Stimulated activated naive CD8-positive, alpha-beta T cell treated with anti-CD3 and anti-CD28 coated beads, Interleukin-15, amount 100 ng/mL, for 72 hours (primary cell): ENCODE measurements around the gene TUB.

Experiments used
- ATAC-seq: fragments of 150-1000 bp; cut with Tn5 transposase; 2 replicates; pipeline ENCODE4 v1.10.0; 2021; ENCODE audit warnings: mild to moderate bottlenecking, moderate library complexity
- DNase-seq, 2 donors: peaks; one replicate each; pipeline ENCODE4 v3.0.0; 2021 to 2022
- H3K27ac Mint-ChIP-seq, 2 donors: one replicate each; pipeline ENCODE4 v1.8.0; 2022; ENCODE audit warnings: mild to moderate bottlenecking in 2 of 2, mixed read lengths in 2 of 2, moderate library complexity in 2 of 2
- H3K27me3 Mint-ChIP-seq: one replicate; pipeline ENCODE4 v1.8.0; 2022; ENCODE audit warnings: mixed read lengths
- H3K4me1 Mint-ChIP-seq: one replicate; pipeline ENCODE4 v1.8.0; 2022; ENCODE audit warnings: mild to moderate bottlenecking, mixed read lengths
- H3K4me3 Mint-ChIP-seq, 2 donors: one replicate each; pipeline ENCODE4 v1.8.0; 2022; ENCODE audit warnings: mild to moderate bottlenecking in 2 of 2, mixed read lengths in 2 of 2, moderate library complexity in 1 of 2
- H3K9me3 Mint-ChIP-seq, 2 donors: one replicate each; pipeline ENCODE4 v1.8.0; 2022; ENCODE audit warnings: mixed read lengths in 2 of 2

Gene TUB

DNA sequence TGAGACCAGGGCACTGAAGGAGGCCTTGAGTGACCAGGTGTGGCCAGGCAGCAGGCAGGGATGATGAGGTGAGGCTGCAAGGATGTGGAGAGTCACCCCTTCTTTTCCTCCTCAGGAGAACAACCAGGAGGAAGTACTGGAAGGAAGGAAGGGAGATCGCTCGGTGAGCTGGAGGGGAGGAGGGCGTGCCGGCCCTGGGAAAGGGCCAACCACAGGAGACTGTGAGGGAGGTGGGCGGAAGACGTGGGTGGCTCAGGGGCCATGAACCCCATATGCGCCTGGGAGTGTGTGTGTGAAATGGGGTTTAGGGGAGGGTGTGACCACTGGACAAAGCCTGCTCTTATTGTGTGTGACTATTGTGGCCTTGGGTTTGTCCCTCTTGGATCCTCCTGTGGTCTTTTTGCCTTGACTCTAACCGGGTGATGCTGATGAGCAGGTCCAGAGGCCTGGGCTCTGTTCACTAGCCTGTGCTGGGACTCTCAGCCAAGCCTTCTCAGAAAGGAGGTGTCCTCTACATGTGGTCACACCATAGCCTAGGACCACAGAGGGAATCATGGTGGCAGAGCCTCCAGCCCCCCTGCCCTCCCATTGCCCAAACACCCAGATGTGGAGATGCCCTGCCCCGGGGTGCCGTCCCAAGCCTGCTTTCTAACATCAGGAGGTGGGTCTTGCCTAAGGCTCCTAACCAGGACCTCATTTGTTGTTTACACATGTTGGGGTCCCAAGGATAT lies 41.3 kb upstream of the TUB start:
- Mint-ChIP-seq H3K4me3 (no peak overlapping the region), H3K4me1 (no peaks in the 10 kb centered on the region), H3K27me3 (peaks cover 19% of the 10 kb centered on the region), H3K9me3 (no peaks in the 10 kb centered on the region), H3K27ac (peak overlapping the region in 1 of 2 donors; percentile 38)
- DNase-seq (no peak), ATAC-seq (peak; percentile 27)

- no peaks in the 10 kb centered on the region for H3K4me1 Mint-ChIP-seq
- H3K27ac Mint-ChIP-seq, result no peak overlapping the region
- H3K27me3 Mint-ChIP-seq, result peaks cover 25% of the 10 kb centered on the region
- H3K4me3 Mint-ChIP-seq, result no peak overlapping the region
- DNase-seq (no peak), ATAC-seq (no peak)
- H3K9me3 Mint-ChIP-seq, result no peaks in the 10 kb centered on the region
Measured at GRCh38 chr11:8040261-8040920, 40.6 kb upstream of the TUB start.

GRCh38 chr11:8040921-8041285 lies 40.1 kb upstream of the TUB start:
- ATAC-seq, result no peak
- no peaks in the 10 kb centered on the region for H3K9me3 Mint-ChIP-seq
- peaks cover 30% of the 10 kb centered on the region for H3K27me3 Mint-ChIP-seq
- no peak overlapping the region for H3K27ac Mint-ChIP-seq
- H3K4me3 Mint-ChIP-seq, result no peak overlapping the region
- DNase-seq, result no peak
- H3K4me1 Mint-ChIP-seq, result no peaks in the 10 kb centered on the region

GRCh38 chr11:8041576-8041975 lies 39.4 kb upstream of the TUB start:
- Mint-ChIP-seq H3K4me3 (no peak overlapping the region), H3K27ac (no peak overlapping the region), H3K9me3 (no peaks in the 10 kb centered on the region), H3K27me3 (peaks cover 37% of the 10 kb centered on the region), H3K4me1 (no peaks in the 10 kb centered on the region)
- ATAC-seq, result no peak
- DNase-seq, result no peak

DNA sequence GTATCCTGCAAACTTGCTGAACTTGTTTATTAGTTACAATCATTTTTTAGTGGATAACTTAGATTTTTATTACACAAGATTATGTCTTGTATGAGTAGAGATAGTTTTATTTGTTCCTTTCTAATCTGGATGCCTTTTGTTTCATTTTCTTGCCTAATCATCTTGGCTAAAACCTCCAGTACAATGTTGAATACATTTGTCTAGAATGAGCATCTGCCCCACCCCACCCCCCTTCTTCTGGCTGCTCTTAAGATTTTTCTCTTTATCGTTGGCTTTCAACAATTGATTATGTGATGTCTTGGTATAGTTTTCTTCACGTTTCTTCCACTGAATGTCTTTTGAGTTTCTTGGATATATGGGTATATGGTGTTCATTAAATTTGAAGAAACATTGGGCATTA lies 37.3 kb upstream of the TUB start:
- no peaks in the 10 kb centered on the region for H3K4me1 Mint-ChIP-seq

DNA sequence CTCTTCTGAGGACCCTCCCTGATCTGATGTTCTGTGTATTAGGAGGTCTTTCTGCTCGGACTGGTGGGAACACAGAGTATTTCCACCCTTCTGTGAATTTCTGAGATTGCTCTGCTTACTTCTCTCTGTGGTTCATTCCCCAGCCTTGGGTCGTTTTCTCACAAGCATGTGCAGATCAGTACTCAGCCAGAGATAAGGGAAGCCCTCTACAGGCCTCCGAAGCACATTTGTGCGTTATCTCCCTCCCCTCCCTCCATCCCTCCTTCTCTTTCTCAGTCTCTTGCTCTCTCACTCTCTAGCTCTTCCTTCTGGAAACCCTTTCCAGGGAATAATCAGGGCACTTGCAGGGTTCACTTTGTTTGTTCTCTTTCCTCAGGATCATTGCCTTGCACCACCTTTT lies 35.2 kb upstream of the TUB start:
- no peak for DNase-seq
- Mint-ChIP-seq H3K27me3 (peaks cover 45% of the 10 kb centered on the region), H3K4me3 (no peak overlapping the region), H3K4me1 (no peaks in the 10 kb centered on the region), H3K27ac (no peak overlapping the region), H3K9me3 (no peaks in the 10 kb centered on the region)
- ATAC-seq, result no peak

More for the DNA sequence above, 37.3 kb upstream of the TUB start:
- no peak overlapping the region for H3K4me3 Mint-ChIP-seq
- H3K27ac Mint-ChIP-seq, result no peak overlapping the region
- H3K9me3 Mint-ChIP-seq, result no peaks in the 10 kb centered on the region
- DNase-seq (no peak), ATAC-seq (no peak)
- peaks cover 47% of the 10 kb centered on the region for H3K27me3 Mint-ChIP-seq

DNA sequence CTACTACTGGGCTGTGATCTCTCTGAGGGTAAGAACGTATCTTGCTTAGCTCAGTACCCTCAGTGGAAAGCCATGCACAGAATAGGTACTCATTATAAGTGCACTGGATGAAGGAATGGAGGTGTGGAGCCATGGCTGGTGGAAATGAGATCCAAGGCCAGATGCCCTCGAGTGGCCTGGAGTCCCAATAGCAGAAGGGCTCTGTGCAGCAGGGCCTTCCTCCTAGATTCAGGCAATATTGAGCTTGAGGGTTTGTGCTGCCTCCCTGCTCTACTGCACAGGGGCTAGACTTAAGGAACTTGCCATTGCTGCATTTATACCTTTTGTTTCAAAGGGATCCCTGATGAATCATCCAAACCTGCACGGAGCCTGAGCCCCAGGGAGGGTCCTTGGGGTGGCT lies 33.6 kb upstream of the TUB start:
- H3K9me3 Mint-ChIP-seq, result no peaks in the 10 kb centered on the region
- no peak overlapping the region for H3K4me3 Mint-ChIP-seq
- peaks cover 48% of the 10 kb centered on the region for H3K27me3 Mint-ChIP-seq
- DNase-seq, result no peak
- ATAC-seq, result no peak
- H3K27ac Mint-ChIP-seq, result no peak overlapping the region
- no peaks in the 10 kb centered on the region for H3K4me1 Mint-ChIP-seq

- Mint-ChIP-seq H3K4me3 (no peak overlapping the region), H3K27ac (peak overlapping the region in 1 of 2 donors; percentile 79), H3K9me3 (no peaks in the 10 kb centered on the region), H3K27me3 (peaks cover 46% of the 10 kb centered on the region), H3K4me1 (no peaks in the 10 kb centered on the region)
- DNase-seq (no peak), ATAC-seq (no peak)
Measured at GRCh38 chr11:8049084-8049483, 31.9 kb upstream of the TUB start.

DNA sequence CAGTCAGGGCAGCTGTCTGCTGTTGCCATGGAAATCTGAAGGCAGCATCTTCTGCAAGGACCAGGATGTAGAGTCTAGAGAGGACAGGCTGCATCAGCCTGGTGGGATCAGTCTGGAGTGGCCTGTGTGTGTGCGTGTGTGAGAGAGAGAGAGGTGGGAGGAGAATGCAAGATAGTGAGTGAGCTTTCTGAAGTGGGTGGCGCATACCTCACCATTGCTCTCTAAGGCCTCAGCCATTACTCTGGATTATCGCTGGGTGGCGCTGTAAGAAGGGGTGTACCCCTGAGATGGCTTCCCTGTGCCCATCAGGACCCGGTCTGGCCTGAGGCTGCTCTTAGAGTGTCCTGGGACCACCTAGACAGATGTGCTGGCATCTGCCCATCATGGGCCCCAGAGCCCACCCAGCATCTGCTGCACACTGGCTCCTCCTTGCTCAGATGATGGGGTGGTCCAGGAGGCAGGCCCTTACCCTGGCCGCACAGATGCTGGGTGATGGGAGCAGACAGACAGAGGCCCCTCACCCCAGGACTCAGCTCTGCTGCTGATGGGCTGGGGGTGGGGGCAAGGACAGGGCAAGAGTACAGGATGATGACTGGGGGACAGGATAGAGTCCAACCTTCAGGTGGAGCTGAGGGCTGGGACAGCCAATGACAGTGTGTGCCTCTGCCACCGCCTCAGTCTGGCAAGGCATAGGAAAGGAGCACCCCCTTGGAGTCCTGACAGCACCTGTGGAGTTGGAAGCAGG lies 25.7 kb upstream of the TUB start:
- Mint-ChIP-seq H3K27ac (peak overlapping the region in 1 of 2 donors; percentile 47), H3K4me1 (peaks cover 11% of the 10 kb centered on the region), H3K27me3 (peaks cover 17% of the 10 kb centered on the region), H3K9me3 (no peaks in the 10 kb centered on the region), H3K4me3 (no peak overlapping the region)
- DNase-seq (peak in 1 of 2 donors; percentile 6), ATAC-seq (peak; percentile 44)

DNA sequence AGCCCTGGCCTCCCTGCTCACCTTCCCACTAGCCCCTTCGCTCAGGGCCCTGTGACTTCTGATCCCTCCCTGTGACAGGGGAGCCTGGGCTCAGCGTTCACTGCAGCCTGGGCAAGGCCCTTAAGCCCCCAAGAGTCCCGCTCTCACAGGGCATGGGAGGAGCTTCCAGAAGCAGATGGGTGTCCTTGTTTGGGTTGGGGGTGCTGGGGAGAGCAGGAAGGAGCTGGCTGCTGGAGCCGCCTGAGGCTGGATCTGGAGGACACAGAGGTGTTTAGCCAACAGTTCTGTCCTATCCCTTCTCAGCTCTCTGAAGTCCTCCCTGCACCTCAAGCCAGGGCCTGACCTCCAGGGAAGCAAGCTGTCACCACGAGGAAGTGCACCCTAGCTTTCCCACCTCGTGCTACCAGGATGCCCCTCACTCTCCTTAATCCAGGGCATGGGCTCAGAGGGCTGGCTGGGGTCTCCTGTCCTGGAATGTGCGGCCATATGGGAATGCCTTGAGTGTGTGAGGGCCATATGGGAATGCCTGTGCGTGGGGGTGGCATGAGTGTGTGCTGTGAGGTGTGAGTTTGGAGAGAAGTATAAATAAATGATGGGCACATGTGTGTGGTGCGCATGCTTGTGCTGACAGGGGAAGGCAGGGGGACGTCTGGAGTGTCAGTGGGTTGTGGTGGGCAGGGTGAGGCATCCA lies 25.0 kb upstream of the TUB start:
- H3K27me3 Mint-ChIP-seq, result peaks cover 10% of the 10 kb centered on the region
- DNase-seq, result peak in 1 of 2 donors; percentile 6
- no peaks in the 10 kb centered on the region for H3K9me3 Mint-ChIP-seq
- no peak overlapping the region for H3K4me3 Mint-ChIP-seq
- ATAC-seq, result peak; percentile 13
- peak overlapping the region; percentile 12 to 83 for H3K27ac Mint-ChIP-seq
- peaks cover 11% of the 10 kb centered on the region for H3K4me1 Mint-ChIP-seq

- Mint-ChIP-seq H3K27ac (peak overlapping the region in 1 of 2 donors; percentile 12), H3K27me3 (peaks cover 9% of the 10 kb centered on the region), H3K9me3 (no peaks in the 10 kb centered on the region), H3K4me1 (peaks cover 11% of the 10 kb centered on the region), H3K4me3 (no peak overlapping the region)
- ATAC-seq (no peak), DNase-seq (peak in 1 of 2 donors; percentile 6)
Measured at GRCh38 chr11:8056810-8057463, 24.1 kb upstream of the TUB start.

DNA sequence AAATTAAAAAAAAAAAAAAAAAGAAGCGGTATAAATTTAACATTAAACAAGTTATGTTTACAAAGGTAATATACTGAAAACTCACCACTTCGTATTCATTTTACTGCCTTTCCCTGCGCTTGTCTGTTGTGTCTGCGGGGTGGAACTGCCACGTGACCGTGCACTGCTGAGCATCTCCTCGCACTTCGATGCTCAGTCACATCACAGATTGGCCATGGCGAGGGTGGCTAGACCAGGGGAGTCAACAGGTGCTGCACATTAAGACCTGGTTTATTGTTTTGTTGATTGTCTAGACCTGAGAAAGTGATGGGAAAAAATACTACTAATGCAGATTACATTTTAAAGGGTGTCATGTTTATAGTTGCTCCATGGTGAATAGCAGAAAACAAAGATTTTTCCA lies 22.8 kb upstream of the TUB start:
- ATAC-seq (no peak), DNase-seq (no peak)
- no peak overlapping the region for H3K4me3 Mint-ChIP-seq
- H3K4me1 Mint-ChIP-seq, result peaks cover 11% of the 10 kb centered on the region
- no peaks in the 10 kb centered on the region for H3K9me3 Mint-ChIP-seq
- peak overlapping the region in 1 of 2 donors; percentile 72 for H3K27ac Mint-ChIP-seq
- peaks cover 9% of the 10 kb centered on the region for H3K27me3 Mint-ChIP-seq

- no peak for DNase-seq
- no peak for ATAC-seq
- Mint-ChIP-seq H3K27me3 (peaks cover 9% of the 10 kb centered on the region), H3K9me3 (no peaks in the 10 kb centered on the region), H3K4me3 (no peak overlapping the region), H3K27ac (peak overlapping the region; percentile 47 to 74), H3K4me1 (peaks cover 11% of the 10 kb centered on the region)
Measured at GRCh38 chr11:8059030-8059429, 22.0 kb upstream of the TUB start.

DNA sequence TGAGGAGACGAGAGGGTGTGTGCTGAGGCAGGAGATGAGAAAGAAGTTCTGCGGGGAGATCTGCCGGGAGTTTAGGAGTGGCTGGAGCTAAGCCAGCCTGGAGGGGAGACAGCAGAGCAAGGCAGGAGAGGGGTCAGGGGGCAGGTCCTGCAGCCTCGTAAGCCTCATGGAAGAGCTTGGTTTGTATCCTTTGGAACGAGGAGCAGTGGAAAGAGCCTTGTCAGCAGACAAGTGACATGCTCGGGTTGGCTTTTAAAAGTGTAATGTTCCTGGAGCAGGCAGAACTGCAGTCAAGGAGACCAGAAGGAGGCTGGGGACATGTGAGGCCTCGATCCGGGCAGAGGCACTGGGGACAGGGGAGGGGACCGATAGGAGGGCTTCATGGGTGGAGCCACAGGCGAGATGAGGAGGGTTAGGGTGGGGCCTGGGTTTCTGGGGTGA lies 21.4 kb upstream of the TUB start:
- ATAC-seq (no peak), DNase-seq (no peak)
- Mint-ChIP-seq H3K27ac (peak overlapping the region; percentile 74 to 84), H3K27me3 (peaks cover 8% of the 10 kb centered on the region), H3K4me3 (no peak overlapping the region), H3K9me3 (no peaks in the 10 kb centered on the region), H3K4me1 (peaks cover 11% of the 10 kb centered on the region)

DNA sequence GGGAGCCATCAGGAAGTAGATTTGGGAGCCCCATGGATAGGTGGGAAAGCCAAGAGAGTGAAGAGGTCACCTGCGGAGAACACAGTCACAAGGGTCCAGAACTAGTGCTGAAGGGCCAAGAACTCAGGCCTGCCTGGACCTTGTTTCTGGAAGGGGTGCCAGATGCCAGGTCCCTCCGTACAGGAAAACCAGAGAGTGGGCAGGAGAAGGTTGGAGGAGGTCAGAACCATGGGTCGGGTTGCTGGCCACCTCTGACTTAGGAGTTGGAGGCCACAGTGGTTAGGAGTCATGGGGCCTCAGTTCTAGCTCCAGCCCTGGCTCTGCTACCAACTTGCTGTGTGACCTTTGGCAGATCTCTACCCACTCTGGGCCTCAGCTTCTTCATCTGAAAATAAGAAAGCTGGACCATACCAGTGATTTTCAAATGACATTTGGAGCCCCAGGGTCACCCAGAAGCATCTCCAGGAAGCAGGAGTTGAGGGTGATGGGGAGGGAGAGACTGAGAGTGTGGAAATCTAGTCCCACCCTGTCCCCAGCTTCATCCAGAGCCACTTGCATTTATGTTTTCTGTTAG lies 20.8 kb upstream of the TUB start:
- Mint-ChIP-seq H3K4me1 (peaks cover 11% of the 10 kb centered on the region), H3K27me3 (peaks cover 1% of the 10 kb centered on the region), H3K9me3 (no peaks in the 10 kb centered on the region), H3K4me3 (no peak overlapping the region), H3K27ac (peak overlapping the region in 1 of 2 donors; percentile 84)
- DNase-seq (peak in 1 of 2 donors; percentile 1), ATAC-seq (no peak)
